GM12874 (cell line): ENCODE results near the gene P2RX3.

Experiments used
- TF ChIP-seq, protein P1 (sequence below): IDR thresholded peaks from 2 replicates; pipeline ENCODE4 v1.5.1; 2011; ENCODE audit warnings: low read depth, mild to moderate bottlenecking, control low read depth, low read length, moderate library complexity; ENCODE audit not compliant: insufficient read depth

The P2RX3 gene

GRCh38 chr11:57318178-57318577 is 20.0 kb upstream of the P2RX3 start:
- TF ChIP-seq, protein P1, sequence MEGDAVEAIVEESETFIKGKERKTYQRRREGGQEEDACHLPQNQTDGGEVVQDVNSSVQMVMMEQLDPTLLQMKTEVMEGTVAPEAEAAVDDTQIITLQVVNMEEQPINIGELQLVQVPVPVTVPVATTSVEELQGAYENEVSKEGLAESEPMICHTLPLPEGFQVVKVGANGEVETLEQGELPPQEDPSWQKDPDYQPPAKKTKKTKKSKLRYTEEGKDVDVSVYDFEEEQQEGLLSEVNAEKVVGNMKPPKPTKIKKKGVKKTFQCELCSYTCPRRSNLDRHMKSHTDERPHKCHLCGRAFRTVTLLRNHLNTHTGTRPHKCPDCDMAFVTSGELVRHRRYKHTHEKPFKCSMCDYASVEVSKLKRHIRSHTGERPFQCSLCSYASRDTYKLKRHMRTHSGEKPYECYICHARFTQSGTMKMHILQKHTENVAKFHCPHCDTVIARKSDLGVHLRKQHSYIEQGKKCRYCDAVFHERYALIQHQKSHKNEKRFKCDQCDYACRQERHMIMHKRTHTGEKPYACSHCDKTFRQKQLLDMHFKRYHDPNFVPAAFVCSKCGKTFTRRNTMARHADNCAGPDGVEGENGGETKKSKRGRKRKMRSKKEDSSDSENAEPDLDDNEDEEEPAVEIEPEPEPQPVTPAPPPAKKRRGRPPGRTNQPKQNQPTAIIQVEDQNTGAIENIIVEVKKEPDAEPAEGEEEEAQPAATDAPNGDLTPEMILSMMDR = no peak

GRCh38 chr11:57320067-57320718 is 18.0 kb upstream of the P2RX3 start:
- TF ChIP-seq, protein P1 = no peak

GRCh38 chr11:57320719-57321387 is 17.3 kb upstream of the P2RX3 start:
- TF ChIP-seq, protein P1 = no peak

DNA sequence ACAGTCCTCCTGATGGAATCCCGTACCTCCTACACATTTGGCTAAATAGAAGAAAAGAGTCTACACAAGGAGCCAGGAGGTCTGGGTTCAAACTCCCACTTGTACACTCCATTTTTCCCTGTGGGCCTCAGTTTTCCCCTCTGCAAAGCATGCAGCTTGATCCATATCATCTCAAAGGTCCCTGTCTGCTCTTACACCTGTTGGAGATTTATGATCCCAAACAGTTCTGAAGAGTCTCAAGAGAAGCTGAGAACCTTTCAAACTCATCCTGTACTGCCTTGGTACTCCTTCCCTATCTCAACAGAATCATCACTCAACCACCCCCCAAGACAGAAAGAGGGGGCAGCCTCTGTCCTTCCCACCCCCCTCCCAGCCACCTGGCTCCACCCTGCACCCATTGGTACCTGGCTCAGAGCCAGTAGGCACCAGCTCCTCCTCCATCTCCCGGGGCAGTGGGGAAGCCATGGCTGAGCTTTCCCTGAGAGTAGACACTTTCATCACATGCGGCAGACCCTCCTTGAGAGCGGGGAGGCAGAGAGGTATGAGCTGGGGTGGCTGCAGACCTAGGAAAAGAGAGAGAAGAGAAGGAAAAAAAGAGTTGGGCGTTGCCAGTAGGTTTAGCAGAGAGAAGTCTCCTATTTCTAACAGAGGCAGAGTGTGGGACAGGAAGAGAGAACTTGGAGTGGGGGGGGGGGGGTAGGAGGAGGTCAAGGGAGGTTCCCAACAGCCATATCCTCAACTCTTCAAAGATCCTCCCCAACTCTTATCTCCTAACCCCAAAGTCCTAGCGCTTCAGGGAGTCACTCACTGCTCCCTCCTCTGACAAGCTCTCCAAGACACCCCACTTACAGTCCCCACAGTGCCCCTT is 16.5 kb upstream of the P2RX3 start:
- TF ChIP-seq, protein P1 = no peak

GRCh38 chr11:57322256-57323166 is 15.6 kb upstream of the P2RX3 start:
- TF ChIP-seq, protein P1 = no peak

GRCh38 chr11:57323167-57323854 is 14.8 kb upstream of the P2RX3 start:
- TF ChIP-seq, protein P1 = no peak
